ENCODE data around the gene ARHGAP26.
A peak's percentile ranks its signal among the peaks of the same experiment; 100 is the strongest.
"Not testable (repeated sequence)": the region's sequence is repeated elsewhere in the genome, so short reads cannot be mapped to it uniquely, and the experiment has no call there.

Gene ARHGAP26

DNA sequence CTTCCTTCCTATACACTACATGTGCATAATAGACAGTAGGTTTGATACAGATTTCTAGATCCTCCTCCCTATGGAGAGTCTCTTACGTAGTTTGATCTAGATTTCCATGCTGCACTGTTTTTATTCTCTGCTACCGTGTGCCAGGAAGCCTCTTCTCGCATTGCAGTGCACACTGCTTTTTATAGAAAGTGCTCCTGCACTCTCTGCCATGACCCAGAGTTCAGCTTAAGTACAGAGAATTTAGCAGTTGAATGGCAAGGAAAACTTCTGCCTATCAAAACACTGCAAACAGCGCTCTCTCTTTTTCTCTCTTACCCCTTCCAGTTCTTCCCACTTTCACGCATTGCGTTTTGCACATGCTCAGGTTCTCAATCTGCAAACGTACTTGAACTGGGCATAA is 187.4 kb downstream of the ARHGAP26 start:
- DNase-seq (ENCODE audit: low read depth in 2 of 3, low spot score in 1 of 3) = no peak

GRCh38 chr5:142958944-142959682 is 188.9 kb downstream of the ARHGAP26 start:
- DNase-seq (ENCODE audit: low read depth in 2 of 3, low spot score in 1 of 3) = no peak

- no peak for DNase-seq (ENCODE audit: low read depth in 2 of 3, low spot score in 1 of 3)
Measured at GRCh38 chr5:142959683-142960657, 189.8 kb downstream of the ARHGAP26 start.

DNA sequence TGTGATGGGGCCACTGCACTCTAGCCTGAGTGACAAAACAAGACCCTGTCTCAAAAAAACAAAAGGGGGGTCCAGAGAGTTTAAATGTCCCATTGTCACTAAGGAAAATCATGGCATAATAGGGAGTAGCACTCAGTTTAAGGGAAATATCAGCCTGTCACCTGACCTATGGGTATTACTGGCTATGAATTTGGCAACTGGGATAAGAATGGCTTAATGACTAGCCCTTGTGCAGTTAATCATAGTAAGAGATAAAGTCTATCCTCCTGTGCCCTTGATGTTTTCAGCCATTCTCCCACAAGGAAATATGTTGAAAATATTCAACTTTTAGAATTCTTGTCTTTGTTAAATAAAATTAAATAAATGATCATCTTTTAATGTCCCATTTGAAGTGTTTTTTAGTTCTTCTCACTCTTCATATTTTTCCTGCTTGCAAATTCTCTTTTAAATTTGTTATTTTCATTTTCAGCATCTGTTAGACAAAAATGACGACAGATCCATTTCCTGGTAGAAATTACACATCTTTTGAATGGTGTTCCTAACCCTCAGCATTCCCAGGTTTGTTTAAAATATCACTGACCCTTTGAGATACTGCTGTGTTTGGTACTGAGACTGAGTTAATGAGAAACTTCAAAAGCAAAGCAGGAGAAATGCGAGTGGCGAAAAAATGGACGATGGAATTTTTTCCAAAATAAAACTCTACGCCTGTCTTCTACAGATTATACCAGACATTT is 191.4 kb downstream of the ARHGAP26 start:
- DNase-seq (ENCODE audit: low read depth in 2 of 3, low spot score in 1 of 3) = no peak

DNA sequence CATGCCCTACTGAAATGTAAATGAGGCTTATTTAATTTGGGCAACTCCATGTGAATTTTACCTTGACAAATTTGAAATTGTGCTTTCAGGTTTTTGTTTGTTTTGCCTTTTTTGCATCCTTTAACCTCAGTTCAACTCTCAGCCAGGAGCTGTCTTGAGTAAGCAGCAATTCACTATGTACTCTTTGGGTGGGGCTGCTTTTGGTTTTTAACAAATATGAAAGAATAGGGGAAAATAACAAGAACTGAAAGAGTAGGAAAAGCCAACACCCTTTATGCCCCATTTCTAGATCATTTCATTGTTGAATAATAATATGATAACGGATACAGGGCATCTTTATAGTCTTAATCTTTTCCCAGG is 192.0 kb downstream of the ARHGAP26 start:
- DNase-seq (ENCODE audit: low read depth in 2 of 3, low spot score in 1 of 3) = no peak

GRCh38 chr5:142965258-142966120 is 195.3 kb downstream of the ARHGAP26 start:
- not testable (repeated sequence) for DNase-seq (ENCODE audit: low read depth in 2 of 3, low spot score in 1 of 3)

GRCh38 chr5:142966121-142966420 is 195.9 kb downstream of the ARHGAP26 start:
- no peak for DNase-seq (ENCODE audit: low read depth in 2 of 3, low spot score in 1 of 3)

DNA sequence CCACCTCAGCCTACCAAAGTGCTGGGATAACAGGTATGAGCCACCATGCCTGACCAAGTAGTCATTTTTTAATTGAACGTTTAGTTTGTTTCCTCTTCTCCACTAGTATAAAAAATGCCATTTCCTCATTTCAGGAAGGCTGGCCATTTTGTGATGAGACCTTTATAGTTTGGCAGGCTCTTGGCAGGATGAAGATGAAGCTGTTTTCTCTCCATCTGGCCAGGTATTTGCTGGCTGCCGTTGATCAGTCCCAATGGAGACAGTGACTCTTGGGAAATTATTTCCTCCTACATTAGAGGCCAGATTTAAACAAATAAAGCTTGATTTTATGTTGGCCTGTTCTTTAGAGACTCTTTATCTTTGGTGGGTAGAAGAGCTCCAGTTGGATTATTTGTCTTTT is 199.0 kb downstream of the ARHGAP26 start:
- no peak for DNase-seq (ENCODE audit: low read depth in 2 of 3, low spot score in 1 of 3)

GRCh38 chr5:142969624-142970439 is 199.7 kb downstream of the ARHGAP26 start:
- no peak for DNase-seq (ENCODE audit: low read depth in 2 of 3, low spot score in 1 of 3)

- no peak for DNase-seq (ENCODE audit: low read depth in 2 of 3, low spot score in 1 of 3)
Measured at GRCh38 chr5:142970440-142971030, 200.4 kb downstream of the ARHGAP26 start.

DNA sequence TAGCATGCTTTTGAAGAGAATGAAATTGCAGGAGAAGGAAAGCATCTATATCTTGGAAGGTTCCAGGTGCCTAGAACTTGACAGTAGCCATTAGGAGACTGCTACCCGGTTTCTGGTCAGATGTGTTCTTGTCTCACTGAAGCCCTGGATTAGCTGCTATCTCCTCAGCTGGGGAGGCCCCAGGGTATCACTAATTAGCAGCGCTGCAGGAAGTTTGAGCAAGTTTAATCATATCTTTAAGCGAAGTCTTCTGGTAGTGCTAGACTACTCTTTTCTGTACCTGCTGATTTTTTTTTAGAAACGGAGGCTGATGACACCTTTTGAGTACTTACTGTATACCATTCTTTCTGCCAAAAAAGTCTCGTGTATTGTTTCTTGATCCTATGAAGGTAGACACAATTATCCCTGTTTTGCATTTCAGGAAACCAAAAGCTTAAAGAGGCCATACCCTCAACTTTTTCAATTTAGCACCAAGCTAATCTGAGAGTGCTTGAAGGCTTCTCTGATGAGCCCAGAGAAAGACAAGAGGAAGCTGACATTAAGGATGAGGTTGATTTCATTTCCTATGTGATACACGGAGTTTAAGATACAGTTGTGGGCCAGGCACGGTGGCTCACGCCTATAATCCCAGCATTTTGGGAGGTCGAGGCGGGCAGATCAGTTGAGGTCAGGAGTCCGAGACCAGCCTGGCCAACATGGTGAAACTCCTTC is 201.3 kb downstream of the ARHGAP26 start:
- DNase-seq (ENCODE audit: low read depth in 2 of 3, low spot score in 1 of 3) = no peak

GRCh38 chr5:142972064-142972570 is 201.9 kb downstream of the ARHGAP26 start:
- DNase-seq (ENCODE audit: low read depth in 2 of 3, low spot score in 1 of 3) = no peak

DNA sequence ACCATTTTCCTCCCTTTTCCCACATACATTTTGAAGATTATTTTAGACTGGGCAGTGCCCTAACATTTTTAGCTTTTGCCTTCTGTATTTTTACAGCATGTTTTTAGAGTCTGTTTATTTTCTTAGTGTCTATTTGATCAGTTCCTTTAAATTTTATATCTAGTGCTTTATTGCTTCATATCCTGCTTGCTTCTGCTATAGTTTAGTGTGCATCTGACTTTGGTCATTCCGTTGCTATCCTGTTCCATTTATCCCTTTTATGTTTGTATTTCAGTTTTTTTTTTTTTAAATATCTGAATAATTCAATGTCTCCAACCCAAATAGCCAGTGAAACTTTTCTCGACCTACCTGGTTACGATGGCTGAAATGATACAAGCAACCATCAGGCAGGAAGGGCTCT is 203.8 kb downstream of the ARHGAP26 start:
- no peak for DNase-seq (ENCODE audit: low read depth in 2 of 3, low spot score in 1 of 3)

GRCh38 chr5:142974409-142974808 is 204.2 kb downstream of the ARHGAP26 start:
- no peak for DNase-seq (ENCODE audit: low read depth in 2 of 3, low spot score in 1 of 3)

GRCh38 chr5:142976861-142977260 is 206.7 kb downstream of the ARHGAP26 start:
- DNase-seq (ENCODE audit: low read depth in 2 of 3, low spot score in 1 of 3) = no peak

DNA sequence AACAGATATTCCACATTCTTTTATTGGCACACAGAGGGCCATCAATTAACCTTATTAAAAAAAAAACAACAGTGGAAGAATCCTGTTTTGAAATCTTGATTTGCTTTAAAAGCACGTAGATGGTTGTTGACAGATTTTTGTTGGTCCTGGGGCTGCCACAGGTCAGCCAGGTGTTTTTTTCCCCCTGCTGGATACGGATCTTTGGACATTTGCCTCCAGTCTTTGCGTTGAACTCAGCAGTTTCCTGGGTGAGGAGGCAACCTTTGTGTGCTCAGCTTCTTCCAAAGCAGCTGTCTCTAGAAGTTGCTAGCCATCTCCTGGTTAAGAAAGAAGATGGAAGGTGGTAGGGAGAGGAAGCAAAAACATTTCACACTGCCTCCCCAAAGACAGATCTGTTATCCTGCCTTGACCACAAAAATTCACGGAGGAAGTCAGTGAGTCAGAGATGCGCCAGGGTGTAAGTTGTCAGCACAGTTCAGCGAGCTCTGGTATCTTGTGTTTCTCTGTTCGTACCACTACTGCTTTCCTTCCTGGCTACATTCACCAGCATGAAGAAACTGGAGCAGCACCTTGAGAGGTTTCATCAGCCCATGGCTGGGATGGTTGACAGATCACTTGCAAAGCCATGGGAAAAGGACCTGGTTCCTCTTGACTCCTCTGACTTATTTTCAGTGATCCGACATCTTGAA is 207.3 kb downstream of the ARHGAP26 start:
- DNase-seq (ENCODE audit: low read depth in 2 of 3, low spot score in 1 of 3) = peak in 1 of 3 donors; percentile 36

DNA sequence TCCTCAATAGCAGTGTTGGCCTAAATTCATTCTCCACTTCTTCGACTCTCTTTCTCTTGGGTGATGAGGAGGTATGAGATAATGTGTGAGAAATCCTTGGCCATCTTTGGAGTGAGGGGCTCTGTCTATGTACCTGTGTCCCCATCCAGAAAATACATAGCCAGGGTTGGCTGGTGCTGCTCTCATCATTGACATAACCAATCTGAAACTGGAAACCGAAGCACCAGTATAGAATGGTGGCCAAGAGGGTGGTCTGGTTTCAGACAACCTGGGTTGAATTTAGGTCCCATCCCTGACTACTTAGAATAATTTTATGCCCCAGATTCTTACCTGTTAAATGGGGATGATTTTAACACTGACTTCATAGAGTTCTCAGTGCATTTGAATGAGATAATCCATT is 208.1 kb downstream of the ARHGAP26 start:
- DNase-seq (ENCODE audit: low read depth in 2 of 3, low spot score in 1 of 3) = no peak

DNA sequence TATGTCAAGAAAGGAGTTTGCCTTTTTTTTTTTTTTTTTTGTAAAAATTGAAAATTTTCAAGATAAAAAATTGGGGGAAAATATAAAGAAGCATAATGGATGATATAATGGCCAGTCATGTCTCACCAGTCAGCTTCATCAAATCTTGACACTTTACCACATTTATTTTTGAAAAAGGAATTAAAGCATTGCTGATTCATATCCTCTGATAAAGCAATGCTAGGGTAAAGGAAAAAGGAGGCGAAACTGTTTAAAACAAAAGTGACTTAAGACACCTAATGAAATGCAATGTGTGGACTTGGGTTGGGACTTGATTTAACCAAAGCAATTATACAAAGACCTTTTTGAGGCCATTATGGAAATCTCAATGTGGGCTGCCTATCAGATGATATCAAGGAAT is 208.5 kb downstream of the ARHGAP26 start:
- DNase-seq (ENCODE audit: low read depth in 2 of 3, low spot score in 1 of 3) = no peak
